Activated T-cell treated with anti-CD3 and anti-CD28 coated beads, Interleukin-2, amount 50 U/mL, for 72 hours (primary cell): ENCODE results near the gene CNNM1. TPM values are rescaled to one million over a fixed set of nuclear protein-coding genes. Genes with fewer than 3 reads are reported as not detected.
A peak's percentile ranks its signal among the peaks of the same experiment; 100 is the strongest.

Experiments used
- ATAC-seq, 2 donors: fragments of 150-1000 bp; cut with Tn5 transposase; replicated peaks in 1 of 2; 2 replicates each; pipeline ENCODE4 v1.10.0; 2021; ENCODE audit warnings: moderate library complexity in 2 of 2, mild to moderate bottlenecking in 1 of 2
- DNase-seq, 2 donors: peaks; one replicate each; pipeline ENCODE4 v3.0.0; 2021 to 2022; ENCODE audit warnings: mixed read lengths in 1 of 2
- H3K27ac Mint-ChIP-seq: one replicate; pipeline ENCODE4 v1.8.0; 2022; ENCODE audit warnings: mild to moderate bottlenecking, moderate library complexity, mixed read lengths
- H3K27me3 Mint-ChIP-seq: one replicate; pipeline ENCODE4 v1.8.0; 2022; ENCODE audit warnings: low read depth, mixed read lengths
- H3K36me3 Mint-ChIP-seq, 2 donors: one replicate each; pipeline ENCODE4 v1.8.0; 2022; ENCODE audit warnings: mixed read lengths in 2 of 2, mild to moderate bottlenecking in 1 of 2; ENCODE audit not compliant: insufficient read depth in 2 of 2
- H3K4me1 Mint-ChIP-seq: one replicate; pipeline ENCODE4 v1.8.0; 2022; ENCODE audit warnings: low read depth, mixed read lengths
- H3K4me3 Mint-ChIP-seq, 2 donors: one replicate each; pipeline ENCODE4 v1.8.0; 2022; ENCODE audit warnings: mild to moderate bottlenecking in 2 of 2, mixed read lengths in 2 of 2, moderate library complexity in 2 of 2
- H3K9me3 Mint-ChIP-seq, 2 donors: one replicate each; pipeline ENCODE4 v1.8.0; 2022; ENCODE audit warnings: mixed read lengths in 2 of 2
- total RNA-seq, 2 donors: library from RNA; stranded (reverse); gene quantifications; one replicate each; pipeline ENCODE4 v1.2.3, GENCODE V29; 2022

Gene CNNM1
- total RNA-seq, 2 donors from 2014 or later = 0.25 to 0.31 TPM

DNA sequence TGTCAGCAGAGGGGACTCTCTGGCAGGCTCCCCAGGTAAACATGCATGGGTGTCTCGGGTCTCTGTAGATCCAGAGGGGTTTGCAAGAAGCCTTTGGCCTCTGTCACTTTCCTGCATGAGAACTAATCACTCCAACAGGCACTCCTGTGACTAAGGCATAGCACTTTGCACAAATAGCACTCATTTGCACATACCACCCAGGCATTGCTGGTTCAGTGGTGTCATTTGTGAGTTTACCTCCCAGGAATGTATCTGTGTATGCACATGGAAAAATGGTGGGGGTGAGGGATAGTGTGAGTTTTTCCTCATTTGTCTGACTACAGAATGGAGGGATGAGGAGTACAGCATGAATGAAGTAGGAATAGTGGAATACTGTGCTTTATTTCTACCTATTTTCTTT is 39.5 kb downstream of the CNNM1 start:
- H3K4me1 Mint-ChIP-seq = peaks cover 13% of the 10 kb centered on the region
- H3K27me3 Mint-ChIP-seq = peaks cover 79% of the 10 kb centered on the region
- no peak overlapping the region for H3K4me3 Mint-ChIP-seq
- no peaks in the 10 kb centered on the region for H3K9me3 Mint-ChIP-seq
- ATAC-seq (no peak), DNase-seq (no peak)
- no peaks in the 10 kb centered on the region for H3K36me3 Mint-ChIP-seq
- no peak overlapping the region for H3K27ac Mint-ChIP-seq

DNA sequence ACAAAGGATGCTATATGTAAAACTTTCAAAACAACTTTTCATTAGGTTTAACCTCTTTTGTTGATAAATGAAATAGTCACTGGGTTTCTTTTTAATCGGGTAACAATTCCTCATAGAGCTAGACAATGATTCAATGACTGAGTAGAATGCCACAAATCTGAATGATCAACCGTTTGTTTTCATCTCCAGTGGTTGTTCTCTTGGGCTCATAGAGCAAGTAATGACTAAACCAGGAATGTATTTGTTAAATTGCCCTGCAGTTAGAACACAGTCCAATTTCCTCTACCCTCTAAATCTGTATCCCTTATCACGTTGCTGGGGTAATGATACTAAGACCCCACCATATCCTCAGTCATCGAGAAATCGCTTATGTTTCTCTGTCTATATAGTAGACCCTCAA is 40.0 kb downstream of the CNNM1 start:
- DNase-seq = no peak
- no peak for ATAC-seq

DNA sequence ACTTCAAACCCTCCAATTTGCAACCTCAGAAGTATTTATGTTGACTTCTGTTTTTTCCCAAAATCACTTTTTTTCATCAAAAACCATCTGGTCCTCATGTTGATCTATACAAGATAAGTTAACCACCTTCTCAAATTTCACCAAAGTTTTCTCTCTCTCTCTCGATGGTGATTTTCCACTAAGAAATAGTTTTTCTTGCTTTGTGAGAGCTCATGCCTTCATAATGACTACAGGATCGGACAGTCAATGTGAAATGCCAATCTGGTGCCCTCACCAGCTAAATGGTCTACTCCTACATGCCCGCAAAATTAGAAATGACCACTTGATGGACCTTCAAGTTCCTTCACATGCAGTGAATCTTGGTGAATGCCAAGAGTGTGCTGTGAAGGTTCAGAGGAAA is 40.4 kb downstream of the CNNM1 start:
- no peak for DNase-seq
- no peaks in the 10 kb centered on the region for H3K36me3 Mint-ChIP-seq
- H3K27me3 Mint-ChIP-seq = peaks cover 87% of the 10 kb centered on the region
- H3K4me3 Mint-ChIP-seq = no peak overlapping the region
- H3K27ac Mint-ChIP-seq = no peak overlapping the region
- H3K9me3 Mint-ChIP-seq = no peaks in the 10 kb centered on the region
- no peak for ATAC-seq
- peaks cover 13% of the 10 kb centered on the region for H3K4me1 Mint-ChIP-seq

More for the DNA sequence above, 40.0 kb downstream of the CNNM1 start:
- Mint-ChIP-seq H3K27ac (no peak overlapping the region), H3K4me3 (no peak overlapping the region), H3K27me3 (peaks cover 83% of the 10 kb centered on the region), H3K4me1 (peaks cover 13% of the 10 kb centered on the region), H3K36me3 (no peaks in the 10 kb centered on the region), H3K9me3 (no peaks in the 10 kb centered on the region)

DNA sequence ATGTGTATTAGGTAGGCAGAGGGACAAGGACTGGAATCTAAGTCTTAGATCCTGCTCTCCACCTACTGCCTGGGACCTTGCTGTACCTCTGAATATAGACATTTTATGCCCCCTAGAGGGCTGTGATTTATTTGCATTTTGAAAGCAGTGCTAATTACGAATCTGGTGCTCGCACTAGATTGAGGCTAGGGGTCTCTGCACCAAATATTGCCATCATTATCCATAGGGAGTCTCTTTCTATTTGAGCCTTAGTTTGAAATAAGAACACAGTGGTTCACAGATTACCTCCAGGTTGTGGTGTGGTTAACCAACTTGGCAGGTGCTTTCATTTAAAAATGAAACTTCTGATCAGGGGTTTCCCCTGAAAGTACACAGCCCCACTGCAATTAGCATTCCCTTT is 41.8 kb downstream of the CNNM1 start:
- DNase-seq = no peak
- H3K9me3 Mint-ChIP-seq = no peaks in the 10 kb centered on the region
- peaks cover 13% of the 10 kb centered on the region for H3K4me1 Mint-ChIP-seq
- H3K27me3 Mint-ChIP-seq = peaks cover 84% of the 10 kb centered on the region
- no peak overlapping the region for H3K4me3 Mint-ChIP-seq
- no peaks in the 10 kb centered on the region for H3K36me3 Mint-ChIP-seq
- peak; percentile 32 to 61 for ATAC-seq
- no peak overlapping the region for H3K27ac Mint-ChIP-seq

DNA sequence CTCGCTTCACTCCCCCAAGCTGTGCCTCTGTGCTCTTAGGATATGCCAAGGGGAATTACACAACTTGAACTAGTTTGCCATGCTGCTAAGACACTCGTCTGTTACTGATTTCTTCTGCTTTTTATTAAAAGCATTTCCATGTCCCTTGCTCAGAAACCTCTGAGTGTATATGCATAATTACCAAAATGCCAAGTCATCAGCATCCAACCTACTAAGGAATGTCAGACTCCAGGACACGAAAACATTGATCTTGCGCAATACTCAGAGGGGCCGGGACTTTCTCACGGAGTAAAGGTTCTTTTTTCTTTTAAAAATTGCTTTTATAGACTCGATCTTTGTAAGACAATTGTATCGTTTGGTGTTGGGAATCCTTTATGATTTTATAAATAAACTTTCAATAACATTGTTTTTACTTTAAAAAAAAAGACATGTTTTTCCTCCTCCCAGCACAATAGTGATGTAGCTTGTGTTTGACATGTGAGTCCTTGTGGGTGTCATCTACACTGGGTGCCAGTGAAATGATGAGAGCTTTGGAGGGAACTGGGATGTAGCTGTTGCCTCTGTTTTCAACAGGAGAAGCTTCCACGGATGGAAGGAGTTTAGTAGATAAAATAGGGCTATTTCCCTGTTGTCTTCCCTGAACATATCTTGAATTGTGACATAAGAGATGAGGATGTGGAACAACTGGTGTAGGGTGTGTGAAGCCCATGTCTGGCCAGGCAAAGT is 43.6 kb downstream of the CNNM1 start:
- no peak for ATAC-seq
- Mint-ChIP-seq H3K4me3 (no peak overlapping the region), H3K27ac (no peak overlapping the region)

DNA sequence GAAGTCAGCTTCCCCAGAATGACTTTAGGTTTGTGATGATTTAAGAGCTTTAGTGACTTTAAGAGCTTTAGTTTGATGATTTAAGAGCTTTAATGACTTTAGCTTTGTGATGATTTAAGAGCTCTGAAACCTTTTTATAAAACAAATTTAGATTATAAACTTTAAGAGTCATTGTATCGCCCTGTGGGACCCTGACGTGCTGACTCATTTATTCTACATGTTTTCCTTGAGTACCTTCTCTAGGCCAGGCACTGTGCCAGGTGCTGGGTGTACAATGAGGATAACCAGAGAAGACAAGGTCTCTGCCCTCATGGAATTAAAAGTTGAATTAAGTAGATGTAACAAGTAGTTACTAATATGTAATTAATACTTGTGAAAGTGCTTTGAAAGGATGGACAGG is 45.4 kb downstream of the CNNM1 start:
- no peak overlapping the region for H3K4me3 Mint-ChIP-seq
- no peaks in the 10 kb centered on the region for H3K36me3 Mint-ChIP-seq
- peaks cover 49% of the 10 kb centered on the region for H3K27me3 Mint-ChIP-seq
- no peak for ATAC-seq
- H3K9me3 Mint-ChIP-seq = no peaks in the 10 kb centered on the region
- peaks cover 13% of the 10 kb centered on the region for H3K4me1 Mint-ChIP-seq
- no peak for DNase-seq
- no peak overlapping the region for H3K27ac Mint-ChIP-seq

More for the DNA sequence above, 43.6 kb downstream of the CNNM1 start:
- Mint-ChIP-seq H3K9me3 (no peaks in the 10 kb centered on the region), H3K27me3 (peaks cover 67% of the 10 kb centered on the region), H3K4me1 (peaks cover 13% of the 10 kb centered on the region), H3K36me3 (no peaks in the 10 kb centered on the region)
- DNase-seq = no peak

DNA sequence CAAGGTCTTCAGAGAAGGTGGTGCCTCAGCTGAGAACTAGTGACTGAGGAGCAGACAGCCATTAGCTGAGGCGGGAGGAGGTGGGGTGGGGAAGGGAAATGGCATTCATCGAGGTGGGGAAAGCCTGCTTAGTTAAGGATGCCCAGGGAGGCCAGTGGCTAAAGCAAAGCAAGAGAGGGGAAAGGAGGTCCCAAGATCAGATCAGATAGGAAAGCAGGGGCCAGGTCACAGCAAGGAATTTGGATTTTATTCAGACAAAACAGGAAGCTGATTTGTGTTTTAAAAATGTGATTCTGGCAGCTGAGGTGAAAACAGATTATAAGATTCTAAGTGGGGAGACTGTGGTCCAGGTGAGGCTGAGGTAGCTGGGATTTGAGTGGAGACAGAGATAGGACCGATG is 45.8 kb downstream of the CNNM1 start:
- H3K36me3 Mint-ChIP-seq = no peaks in the 10 kb centered on the region
- peaks cover 45% of the 10 kb centered on the region for H3K27me3 Mint-ChIP-seq
- DNase-seq (no peak), ATAC-seq (no peak)
- no peak overlapping the region for H3K27ac Mint-ChIP-seq
- no peaks in the 10 kb centered on the region for H3K9me3 Mint-ChIP-seq
- peaks cover 13% of the 10 kb centered on the region for H3K4me1 Mint-ChIP-seq
- no peak overlapping the region for H3K4me3 Mint-ChIP-seq

DNA sequence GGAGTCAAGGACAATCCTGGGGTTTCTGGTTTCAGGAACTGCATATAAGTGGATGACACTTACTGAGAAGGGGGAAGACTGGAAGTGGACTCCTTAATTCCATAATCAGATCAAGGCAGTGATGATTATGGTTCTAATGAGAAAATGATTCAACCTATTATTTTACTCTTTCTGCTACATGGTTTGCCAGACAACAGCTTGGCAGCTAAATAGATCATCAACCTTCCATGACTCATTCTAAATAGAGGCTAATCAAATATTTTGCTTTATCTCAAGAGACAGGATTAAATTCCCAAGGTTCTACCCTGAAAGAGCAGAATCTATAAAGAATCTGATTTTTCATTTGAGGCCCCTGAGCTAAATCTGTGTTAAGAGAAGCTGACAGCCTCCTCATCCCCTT is 46.3 kb downstream of the CNNM1 start:
- no peak overlapping the region for H3K27ac Mint-ChIP-seq
- no peaks in the 10 kb centered on the region for H3K36me3 Mint-ChIP-seq
- no peak for ATAC-seq
- peaks cover 44% of the 10 kb centered on the region for H3K27me3 Mint-ChIP-seq
- H3K4me3 Mint-ChIP-seq = no peak overlapping the region
- H3K9me3 Mint-ChIP-seq = no peaks in the 10 kb centered on the region
- DNase-seq = no peak
- H3K4me1 Mint-ChIP-seq = peaks cover 13% of the 10 kb centered on the region

DNA sequence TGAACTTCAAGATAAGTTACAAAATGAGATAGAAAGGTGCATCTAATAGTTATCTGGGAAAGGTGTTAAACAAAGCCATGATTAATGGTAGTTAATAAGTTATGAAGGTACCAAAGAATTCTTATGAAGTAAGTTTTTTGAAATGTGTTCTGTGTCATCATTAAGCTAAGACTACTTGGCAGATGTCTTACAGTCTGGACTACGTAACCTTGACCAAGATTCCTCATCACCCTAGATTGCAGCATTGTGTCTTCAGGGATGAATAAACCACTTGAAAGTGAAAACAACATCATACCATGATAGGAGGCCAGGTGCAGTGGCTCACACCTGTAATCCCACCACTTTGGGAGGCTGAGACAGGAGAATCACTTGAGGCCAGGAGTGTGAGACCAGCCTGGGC is 53.0 kb downstream of the CNNM1 start:
- Mint-ChIP-seq H3K27ac (no peak overlapping the region), H3K4me3 (no peak overlapping the region), H3K36me3 (no peaks in the 10 kb centered on the region), H3K4me1 (no peaks in the 10 kb centered on the region), H3K27me3 (peaks cover 7% of the 10 kb centered on the region), H3K9me3 (no peaks in the 10 kb centered on the region)
- DNase-seq (no peak), ATAC-seq (no peak)

DNA sequence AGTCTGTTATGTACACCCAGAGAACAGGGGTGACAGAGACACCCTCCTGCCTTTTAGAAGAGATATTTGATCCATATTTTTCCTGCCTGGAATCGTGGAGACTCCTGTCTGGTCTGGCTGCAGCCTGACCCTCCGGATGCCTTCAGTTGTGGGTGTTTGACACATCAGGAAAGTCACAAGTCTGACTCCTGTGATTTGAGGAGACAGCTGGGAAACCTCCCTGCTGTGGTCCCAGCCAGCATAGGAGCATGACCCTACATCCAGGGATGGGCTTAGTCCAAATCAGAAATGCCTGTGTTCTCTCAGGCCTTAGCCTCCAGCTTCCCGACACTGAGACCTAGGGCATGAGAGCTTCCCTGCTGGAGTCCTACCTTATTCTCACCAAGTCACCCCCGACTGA is 57.9 kb downstream of the CNNM1 start:
- DNase-seq (no peak), ATAC-seq (no peak)
- Mint-ChIP-seq H3K27me3 (peaks cover 7% of the 10 kb centered on the region), H3K9me3 (no peaks in the 10 kb centered on the region), H3K27ac (no peak overlapping the region), H3K4me3 (no peak overlapping the region), H3K36me3 (no peaks in the 10 kb centered on the region), H3K4me1 (no peaks in the 10 kb centered on the region)

DNA sequence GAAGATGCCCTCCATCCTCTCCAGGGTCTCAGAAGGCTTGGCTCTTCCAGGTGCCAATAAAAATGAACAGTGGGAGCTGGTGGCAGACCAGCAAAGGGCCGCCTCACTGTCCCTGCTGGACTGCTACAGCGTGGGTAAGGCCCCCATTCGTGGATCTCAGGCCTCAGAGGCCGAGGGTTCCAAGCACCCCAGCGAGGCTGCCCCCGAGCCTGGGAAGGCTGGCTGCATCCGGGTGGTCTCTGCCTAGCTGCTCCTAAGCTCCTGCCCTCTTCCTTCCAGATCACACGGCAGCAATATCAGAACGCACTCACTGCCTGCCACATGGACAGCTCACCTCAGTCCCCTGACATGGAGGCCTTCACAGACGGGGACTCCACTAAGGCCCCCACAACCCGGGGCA is 58.4 kb downstream of the CNNM1 start:
- Mint-ChIP-seq H3K27me3 (peaks cover 7% of the 10 kb centered on the region), H3K9me3 (no peaks in the 10 kb centered on the region), H3K27ac (no peak overlapping the region), H3K4me1 (no peaks in the 10 kb centered on the region), H3K4me3 (no peak overlapping the region), H3K36me3 (no peaks in the 10 kb centered on the region)
- DNase-seq = no peak
- ATAC-seq = no peak

DNA sequence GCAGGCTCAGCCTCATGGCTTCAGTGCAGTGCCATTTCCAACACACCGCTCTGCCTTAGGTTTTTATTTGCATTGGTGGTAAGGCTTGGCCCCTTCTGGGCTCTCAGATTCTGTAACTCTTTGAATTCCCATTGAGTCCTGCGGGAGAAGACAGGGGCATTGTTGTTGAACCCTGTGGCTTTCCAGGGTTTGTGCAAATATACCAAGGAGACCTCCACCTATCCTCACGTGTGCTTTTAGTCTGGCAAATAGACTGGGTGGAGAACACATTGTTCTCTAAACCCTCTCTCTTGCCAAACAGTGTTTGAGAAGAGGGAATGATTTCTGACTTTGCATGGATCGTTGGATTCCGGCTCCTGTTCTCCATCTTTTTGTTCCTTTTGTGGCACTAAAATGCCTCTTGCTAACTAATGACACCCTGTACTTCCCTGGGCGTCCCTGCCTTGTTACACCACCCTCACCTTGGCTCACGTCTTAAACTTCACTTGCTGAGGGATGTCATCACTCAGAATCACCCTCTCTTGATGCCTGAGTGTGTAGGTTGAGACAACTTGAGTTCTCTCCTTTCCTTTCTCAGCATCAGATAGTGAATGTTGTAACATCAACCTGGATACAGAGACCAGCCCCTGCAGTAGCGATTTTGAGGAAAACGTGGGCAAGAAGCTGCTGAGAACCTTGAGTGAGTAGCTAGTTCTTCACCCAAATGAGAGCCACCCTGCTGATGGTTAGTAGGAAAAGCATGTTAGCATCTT is 60.7 kb downstream of the CNNM1 start:
- no peak overlapping the region for H3K4me3 Mint-ChIP-seq
- no peak for ATAC-seq
- peaks cover 6% of the 10 kb centered on the region for H3K27me3 Mint-ChIP-seq
- no peak for DNase-seq
- H3K4me1 Mint-ChIP-seq = no peaks in the 10 kb centered on the region
- no peak overlapping the region for H3K27ac Mint-ChIP-seq
- no peaks in the 10 kb centered on the region for H3K36me3 Mint-ChIP-seq
- H3K9me3 Mint-ChIP-seq = no peaks in the 10 kb centered on the region

DNA sequence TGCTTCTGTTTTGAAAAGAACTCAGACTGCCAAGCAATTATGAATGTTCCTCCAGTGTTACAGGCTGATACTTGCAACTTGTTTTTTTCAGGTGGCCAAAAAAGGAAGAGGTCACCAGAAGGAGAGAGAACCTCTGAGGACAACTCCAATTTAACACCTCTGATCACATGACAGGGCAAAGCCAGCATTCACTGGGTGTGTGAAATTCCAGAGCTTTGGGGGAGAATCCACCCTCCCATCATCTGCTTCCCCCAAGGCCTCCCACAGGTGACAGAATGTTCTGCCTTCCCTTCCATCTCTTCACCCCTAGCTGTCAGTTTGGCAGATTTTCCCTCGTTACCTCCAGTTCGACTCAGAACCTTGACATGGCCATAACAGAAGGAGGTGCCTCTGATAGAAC is 62.2 kb downstream of the CNNM1 start:
- Mint-ChIP-seq H3K36me3 (peaks cover 0 to 2% of the 10 kb centered on the region in 2 donors), H3K27ac (no peak overlapping the region)

DNA sequence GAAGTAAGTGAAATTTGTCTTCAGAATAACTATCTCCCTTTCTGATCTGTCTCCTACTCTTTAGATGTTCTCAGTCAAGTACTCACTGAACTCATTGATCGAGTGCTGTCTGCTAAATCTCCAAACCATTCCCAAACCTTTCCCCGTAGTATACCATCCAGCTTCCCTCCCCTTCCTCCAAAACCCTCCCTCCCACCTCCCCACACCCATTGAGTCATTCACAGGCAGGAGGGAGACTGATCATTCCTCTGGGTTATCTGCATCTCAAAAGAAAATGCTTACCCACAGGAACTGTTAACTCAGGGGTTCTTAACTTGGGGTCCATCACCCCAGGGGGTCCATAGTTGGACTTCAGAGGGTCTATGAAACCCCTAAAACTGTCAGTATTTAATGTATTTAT is 63.9 kb downstream of the CNNM1 start:
- Mint-ChIP-seq H3K36me3 (peaks cover 0 to 6% of the 10 kb centered on the region in 2 donors), H3K27ac (no peak overlapping the region), H3K4me1 (peaks cover 10% of the 10 kb centered on the region), H3K9me3 (no peaks in the 10 kb centered on the region), H3K4me3 (no peak overlapping the region), H3K27me3 (no peaks in the 10 kb centered on the region)
- DNase-seq (no peak), ATAC-seq (no peak)

More for the DNA sequence above, 62.2 kb downstream of the CNNM1 start:
- ATAC-seq = no peak
- no peak for DNase-seq
- H3K9me3 Mint-ChIP-seq = no peaks in the 10 kb centered on the region
- no peak overlapping the region for H3K4me3 Mint-ChIP-seq
- peaks cover 10% of the 10 kb centered on the region for H3K4me1 Mint-ChIP-seq
- H3K27me3 Mint-ChIP-seq = no peaks in the 10 kb centered on the region
